Measurements from ENCODE around the gene EXOC1. TPM values are rescaled to one million over a fixed set of nuclear protein-coding genes. Genes with fewer than 3 reads are reported as not detected.
"Not testable (repeated sequence)": the region's sequence is repeated elsewhere in the genome, so short reads cannot be mapped to it uniquely, and the experiment has no call there.

EXOC1 gene
- total RNA-seq, 1 donor from 2014 or later, result 31.9 TPM

DNA sequence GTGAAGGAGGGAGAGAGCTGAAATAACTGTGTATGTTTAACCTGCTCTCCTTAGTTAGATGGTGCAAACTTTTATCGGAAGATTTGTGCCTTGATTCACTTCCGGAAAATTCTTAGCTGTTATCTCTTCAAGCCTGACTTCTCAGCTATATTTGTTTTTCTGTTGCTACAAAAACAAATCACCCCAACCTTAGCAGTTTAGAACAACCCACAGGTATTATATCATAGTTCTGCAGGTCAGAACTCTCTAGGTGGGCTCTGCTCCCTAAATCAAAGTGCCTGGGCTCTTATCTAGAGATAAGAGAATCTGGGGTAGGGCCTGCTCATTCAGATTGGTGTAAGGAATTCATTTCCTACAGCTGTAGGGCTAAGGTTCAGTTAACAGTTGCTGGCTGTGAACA is 80.2 kb downstream of the EXOC1 start:
- Histone ChIP-seq H3K27me3 (no peaks in the 10 kb centered on the region), H3K4me1 (no peaks in the 10 kb centered on the region), H3K9me3 (no peaks in the 10 kb centered on the region), H3K4me3 (no peak overlapping the region), H3K27ac (no peak overlapping the region), H3K36me3 (no peaks in the 10 kb centered on the region)
- intact Hi-C loops (cut with DNase I), result no loop called here
- TF ChIP-seq, protein P1, sequence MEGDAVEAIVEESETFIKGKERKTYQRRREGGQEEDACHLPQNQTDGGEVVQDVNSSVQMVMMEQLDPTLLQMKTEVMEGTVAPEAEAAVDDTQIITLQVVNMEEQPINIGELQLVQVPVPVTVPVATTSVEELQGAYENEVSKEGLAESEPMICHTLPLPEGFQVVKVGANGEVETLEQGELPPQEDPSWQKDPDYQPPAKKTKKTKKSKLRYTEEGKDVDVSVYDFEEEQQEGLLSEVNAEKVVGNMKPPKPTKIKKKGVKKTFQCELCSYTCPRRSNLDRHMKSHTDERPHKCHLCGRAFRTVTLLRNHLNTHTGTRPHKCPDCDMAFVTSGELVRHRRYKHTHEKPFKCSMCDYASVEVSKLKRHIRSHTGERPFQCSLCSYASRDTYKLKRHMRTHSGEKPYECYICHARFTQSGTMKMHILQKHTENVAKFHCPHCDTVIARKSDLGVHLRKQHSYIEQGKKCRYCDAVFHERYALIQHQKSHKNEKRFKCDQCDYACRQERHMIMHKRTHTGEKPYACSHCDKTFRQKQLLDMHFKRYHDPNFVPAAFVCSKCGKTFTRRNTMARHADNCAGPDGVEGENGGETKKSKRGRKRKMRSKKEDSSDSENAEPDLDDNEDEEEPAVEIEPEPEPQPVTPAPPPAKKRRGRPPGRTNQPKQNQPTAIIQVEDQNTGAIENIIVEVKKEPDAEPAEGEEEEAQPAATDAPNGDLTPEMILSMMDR (IDR thresholded peaks at IDR 0.05), result no peak
- TF ChIP-seq POLR2A (IDR thresholded peaks at IDR 0.05), result no peak
- no peak for TF ChIP-seq POLR2AphosphoS5 (IDR thresholded peaks at IDR 0.05; ENCODE audit: insufficient read depth in 1 of 2, low read depth in 1 of 2)
- DNase-seq (ENCODE audit: extremely low spot score in 2 of 2), result no peak

DNA sequence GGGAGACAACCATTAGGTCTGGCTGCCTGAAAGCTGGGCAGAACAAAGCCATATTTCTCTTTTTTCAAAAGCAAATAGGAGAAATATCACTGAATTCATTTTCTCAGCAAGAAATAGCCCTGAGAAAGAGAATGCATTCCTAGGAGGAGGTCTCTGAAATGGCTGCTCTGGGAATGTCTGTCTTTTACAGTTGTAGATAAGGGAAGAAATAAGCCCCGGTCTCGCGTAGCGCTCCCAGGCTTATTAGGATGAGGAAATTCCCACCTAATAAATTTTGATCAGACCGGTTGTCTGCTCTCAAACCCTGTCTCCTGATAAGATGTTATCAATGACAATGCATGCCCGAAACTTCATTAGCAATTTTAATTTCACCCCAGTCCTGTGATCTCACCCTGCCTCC is 82.5 kb downstream of the EXOC1 start:
- intact Hi-C loops (cut with DNase I); H3K36me3 ChIP-seq; H3K4me3 ChIP-seq; H3K9me3 ChIP-seq; H3K27me3 ChIP-seq; H3K27ac ChIP-seq; DNase-seq (ENCODE audit: extremely low spot score in 2 of 2); H3K4me1 ChIP-seq: not testable (repeated sequence)

DNA sequence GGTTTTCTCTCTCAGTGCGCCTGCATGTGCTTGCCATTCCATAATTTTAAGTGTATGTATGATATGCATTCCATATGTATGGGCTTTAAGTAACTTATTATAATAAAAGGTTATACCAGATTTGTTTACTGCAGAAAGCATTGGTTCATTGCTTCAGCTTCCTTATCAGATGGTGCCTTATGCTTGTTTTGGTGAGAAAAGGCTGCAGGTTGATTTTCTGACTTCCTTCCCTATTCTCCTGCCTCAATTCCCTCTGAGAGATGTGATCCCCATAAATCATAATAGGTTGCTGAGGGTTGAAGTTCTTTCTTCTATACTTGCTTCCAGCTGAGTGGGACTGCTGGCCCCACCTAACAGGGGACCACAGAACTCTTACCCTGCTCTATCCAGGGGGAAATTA is 85.0 kb downstream of the EXOC1 start:
- Histone ChIP-seq H3K36me3 (no peaks in the 10 kb centered on the region), H3K4me1 (no peaks in the 10 kb centered on the region), H3K27ac (no peak overlapping the region), H3K4me3 (no peak overlapping the region), H3K9me3 (no peaks in the 10 kb centered on the region), H3K27me3 (no peaks in the 10 kb centered on the region)
- intact Hi-C loops (cut with DNase I), result no loop called here
- DNase-seq (ENCODE audit: extremely low spot score in 2 of 2), result no peak
- TF ChIP-seq POLR2AphosphoS5 (IDR thresholded peaks at IDR 0.05; ENCODE audit: insufficient read depth in 1 of 2, low read depth in 1 of 2) (no peak), POLR2A (IDR thresholded peaks at IDR 0.05) (no peak)
- TF ChIP-seq, protein P1 (IDR thresholded peaks at IDR 0.05), result no peak

DNA sequence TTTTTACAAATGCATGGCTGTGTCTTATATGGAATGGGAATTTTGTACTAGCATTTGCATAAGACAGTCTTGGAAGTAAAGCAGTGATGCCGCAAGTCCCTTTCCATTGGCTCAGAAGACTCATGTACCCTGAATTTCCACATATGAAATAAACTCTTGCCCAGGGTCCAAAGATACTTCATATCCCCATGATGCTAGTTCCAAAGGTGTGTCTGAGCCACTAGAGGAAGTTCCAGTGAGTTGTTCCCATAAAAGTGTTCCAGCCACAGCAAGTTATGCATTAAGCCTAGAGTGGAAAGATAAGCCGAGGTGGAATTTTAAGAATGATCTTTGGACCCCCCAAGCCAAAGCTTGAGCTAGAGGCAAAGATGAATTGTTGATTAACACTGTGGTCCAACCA is 86.0 kb downstream of the EXOC1 start:
- H3K4me1 ChIP-seq, result no peaks in the 10 kb centered on the region
- no peak overlapping the region for H3K4me3 ChIP-seq
- H3K27ac ChIP-seq, result no peak overlapping the region
- no peaks in the 10 kb centered on the region for H3K9me3 ChIP-seq
- TF ChIP-seq POLR2AphosphoS5 (IDR thresholded peaks at IDR 0.05; ENCODE audit: insufficient read depth in 1 of 2, low read depth in 1 of 2) (no peak), POLR2A (IDR thresholded peaks at IDR 0.05) (no peak)
- TF ChIP-seq, protein P1 (IDR thresholded peaks at IDR 0.05), result no peak
- DNase-seq (ENCODE audit: extremely low spot score in 2 of 2), result no peak
- intact Hi-C loops (cut with DNase I), result no loop called here
- H3K36me3 ChIP-seq, result no peaks in the 10 kb centered on the region
- H3K27me3 ChIP-seq, result no peaks in the 10 kb centered on the region

DNA sequence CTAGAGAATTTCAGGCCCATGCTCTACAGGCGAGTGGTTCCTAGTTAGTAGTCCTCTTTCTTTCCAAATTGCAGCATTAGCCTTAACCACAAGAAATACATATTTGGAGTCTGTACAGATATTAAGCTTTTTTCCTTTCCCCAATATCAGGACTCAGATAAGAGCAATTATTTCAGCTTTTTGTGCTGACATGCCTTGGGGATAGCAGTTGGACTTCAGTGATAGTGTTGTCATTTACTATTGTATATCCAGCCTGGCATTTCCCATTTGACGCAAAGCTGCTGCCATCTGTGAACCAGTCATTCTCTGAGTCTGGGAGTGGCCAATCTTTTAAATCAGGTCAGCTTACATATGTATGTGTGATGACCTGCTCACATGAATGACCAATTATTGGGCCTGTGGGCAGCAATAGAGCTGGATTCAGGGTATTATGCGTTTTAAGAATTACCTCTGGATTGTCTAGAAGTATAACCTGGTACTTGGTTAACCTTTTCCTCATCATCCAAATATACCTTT is 88.5 kb downstream of the EXOC1 start:
- Histone ChIP-seq H3K4me1 (peaks cover 4% of the 10 kb centered on the region), H3K4me3 (no peak overlapping the region), H3K27ac (no peak overlapping the region), H3K9me3 (no peaks in the 10 kb centered on the region), H3K36me3 (no peaks in the 10 kb centered on the region), H3K27me3 (no peaks in the 10 kb centered on the region)
- TF ChIP-seq POLR2A (IDR thresholded peaks at IDR 0.05), result no peak
- TF ChIP-seq, protein P1 (IDR thresholded peaks at IDR 0.05), result no peak
- TF ChIP-seq POLR2AphosphoS5 (IDR thresholded peaks at IDR 0.05; ENCODE audit: insufficient read depth in 1 of 2, low read depth in 1 of 2), result no peak
- DNase-seq (ENCODE audit: extremely low spot score in 2 of 2), result no peak
- intact Hi-C loops (cut with DNase I), result no loop called here
